H9 (cell line): ENCODE results near the gene EPSTI1. TPM values are rescaled to one million over a fixed set of nuclear protein-coding genes. Genes with fewer than 3 reads are reported as not detected.

ENCODE experiments used
- DNase-seq: peaks from one replicate; pipeline ENCODE4 v3.0.0-alpha.2; 2017
- H2AFZ ChIP-seq: one replicate; pipeline ENCODE4 v1.6.1; 2013; ENCODE audit warnings: mild to moderate bottlenecking, low read length, control low read depth, moderate library complexity
- H2AK5ac ChIP-seq: 2 replicates; pipeline ENCODE4 v1.6.1; 2013; ENCODE audit warnings: low read length, control low read depth, mixed read lengths; ENCODE audit not compliant: insufficient read length
- H2BK120ac ChIP-seq: one replicate; pipeline ENCODE4 v1.6.1; 2013; ENCODE audit warnings: low read depth, mild to moderate bottlenecking, low read length, control low read depth, inconsistent platforms; ENCODE audit not compliant: poor library complexity, severe bottlenecking
- H2BK12ac ChIP-seq: 2 replicates; pipeline ENCODE4 v1.6.1; 2013; ENCODE audit warnings: low read length, control low read depth, mixed read lengths, low read depth; ENCODE audit not compliant: insufficient read length
- H2BK15ac ChIP-seq: 2 replicates; pipeline ENCODE4 v1.6.1; 2013; ENCODE audit warnings: low read depth, low read length, control low read depth
- H2BK20ac ChIP-seq: one replicate; pipeline ENCODE4 v1.6.1; 2013; ENCODE audit warnings: low read depth, mild to moderate bottlenecking, low read length, control low read depth, inconsistent platforms; ENCODE audit not compliant: poor library complexity, severe bottlenecking
- H2BK5ac ChIP-seq: 2 replicates; pipeline ENCODE4 v1.6.1; 2013; ENCODE audit warnings: low read length, control low read depth, mixed read lengths; ENCODE audit not compliant: insufficient read length
- H3K14ac ChIP-seq: 2 replicates; pipeline ENCODE4 v1.6.1; 2013; ENCODE audit warnings: low read length, control low read depth; ENCODE audit not compliant: insufficient read depth
- H3K18ac ChIP-seq: 2 replicates; pipeline ENCODE4 v1.6.1; 2013; ENCODE audit warnings: low read depth, mild to moderate bottlenecking, mixed read lengths, low read length, control low read depth; ENCODE audit not compliant: insufficient read length
- H3K23ac ChIP-seq: 2 replicates; pipeline ENCODE4 v1.6.1; 2013; ENCODE audit warnings: low read length, control low read depth, mixed read lengths, low read depth; ENCODE audit not compliant: insufficient read length
- H3K23me2 ChIP-seq: 2 replicates; pipeline ENCODE4 v1.6.1; 2013; ENCODE audit warnings: low read depth, mild to moderate bottlenecking, mixed read lengths, low read length, control low read depth; ENCODE audit not compliant: insufficient read length, poor library complexity, severe bottlenecking
- H3K27ac ChIP-seq: 2 replicates; pipeline ENCODE4 v1.5.1; 2013; ENCODE audit warnings: low read length, control low read depth, mixed read lengths, low read depth; ENCODE audit not compliant: insufficient read length
- H3K27me3 ChIP-seq: 2 replicates; pipeline ENCODE4 v1.6.1; 2013; ENCODE audit warnings: low read length, control low read depth, inconsistent platforms; ENCODE audit not compliant: insufficient read depth
- H3K4ac ChIP-seq: 2 replicates; pipeline ENCODE4 v1.6.1; 2013; ENCODE audit warnings: low read depth, mild to moderate bottlenecking, control low read depth, inconsistent platforms, low read length, moderate library complexity
- H3K4me1 ChIP-seq: 2 replicates; pipeline ENCODE4 v1.6.1; 2013; ENCODE audit warnings: low read length, control low read depth, inconsistent platforms; ENCODE audit not compliant: insufficient read depth
- H3K4me2 ChIP-seq: 2 replicates; pipeline ENCODE4 v1.6.1; 2013; ENCODE audit warnings: low read length, control low read depth, mixed read lengths; ENCODE audit not compliant: insufficient read length, insufficient read depth
- H3K56ac ChIP-seq: 2 replicates; pipeline ENCODE4 v1.6.1; 2013; ENCODE audit warnings: low read depth, mild to moderate bottlenecking, mixed read lengths, low read length, control low read depth; ENCODE audit not compliant: insufficient read length
- H3K79me1 ChIP-seq: 2 replicates; pipeline ENCODE4 v1.6.1; 2013; ENCODE audit warnings: low read depth, mild to moderate bottlenecking, moderate library complexity, low read length, control low read depth, inconsistent platforms; ENCODE audit not compliant: insufficient read depth, poor library complexity, severe bottlenecking
- H3K79me2 ChIP-seq: 2 replicates; pipeline ENCODE4 v1.6.1; 2013; ENCODE audit warnings: low read length, control low read depth, inconsistent platforms; ENCODE audit not compliant: insufficient read depth
- H3K9ac ChIP-seq: 2 replicates; pipeline ENCODE4 v1.6.1; 2013; ENCODE audit warnings: low read length, control low read depth, mixed read lengths; ENCODE audit not compliant: insufficient read length; ENCODE audit errors: extremely low read depth
- H3K9me3 ChIP-seq: one replicate; pipeline ENCODE4 v1.6.1; 2013; ENCODE audit warnings: low read depth, low read length, inconsistent platforms; ENCODE audit not compliant: control insufficient read depth
- H3T11ph ChIP-seq: one replicate; pipeline ENCODE4 v1.6.1; 2013; ENCODE audit warnings: mild to moderate bottlenecking, low read length, control low read depth, inconsistent platforms
- H4K20me1 ChIP-seq: one replicate; pipeline ENCODE4 v1.6.1; 2013; ENCODE audit not compliant: control insufficient read depth, insufficient read length, insufficient read depth
- H4K5ac ChIP-seq: 2 replicates; pipeline ENCODE4 v1.6.1; 2013; ENCODE audit warnings: low read depth, mild to moderate bottlenecking, mixed read lengths, low read length, control low read depth; ENCODE audit not compliant: insufficient read length
- H4K8ac ChIP-seq: replicated peaks from 2 replicates; pipeline ENCODE4 v1.6.1; 2013; ENCODE audit warnings: low read length, control low read depth, mixed read lengths, low read depth; ENCODE audit not compliant: insufficient read length
- H4K91ac ChIP-seq: 2 replicates; pipeline ENCODE4 v1.6.1; 2013; ENCODE audit warnings: low read depth, mild to moderate bottlenecking, moderate library complexity, mixed read lengths, low read length, control low read depth; ENCODE audit not compliant: insufficient read length
- H3K27ac Mint-ChIP-seq, 3 experiments: 2 replicates in 2 of 3; 3 replicates in 1 of 3; pipeline ENCODE4 v1.8.0; 2020 to 2021; ENCODE audit warnings: mixed read lengths in 3 of 3, mild to moderate bottlenecking in 1 of 3, moderate library complexity in 1 of 3
- H3K27me3 Mint-ChIP-seq: 2 replicates; pipeline ENCODE4 v1.8.0; 2021; ENCODE audit warnings: low read depth, mild to moderate bottlenecking, moderate library complexity, mixed read lengths
- H3K36me3 Mint-ChIP-seq, 3 experiments: 2 replicates in 2 of 3; 3 replicates in 1 of 3; pipeline ENCODE4 v1.8.0; 2020 to 2021; ENCODE audit warnings: low read depth in 3 of 3, mixed read lengths in 3 of 3; ENCODE audit not compliant: insufficient read depth in 1 of 3
- H3K4me1 Mint-ChIP-seq, 2 experiments: 2 replicates each; pipeline ENCODE4 v1.8.0; 2020; ENCODE audit warnings: mixed read lengths in 2 of 2
- H3K4me3 Mint-ChIP-seq, 2 experiments: 2 replicates in 1 of 2; 3 replicates in 1 of 2; pipeline ENCODE4 v1.8.0; 2020 to 2021; ENCODE audit warnings: mild to moderate bottlenecking in 2 of 2, mixed read lengths in 2 of 2, moderate library complexity in 1 of 2
- H3K9me3 Mint-ChIP-seq, 2 experiments: 2 replicates in 1 of 2; 3 replicates in 1 of 2; pipeline ENCODE4 v1.8.0; 2020; ENCODE audit warnings: mild to moderate bottlenecking in 2 of 2, mixed read lengths in 2 of 2, moderate library complexity in 1 of 2
- WGBS: extraction: QIAGEN DNeasy Blood & Tissue Kit; methylation state at CpG from one replicate; pipeline ENCODE4 v1.1.7; 2013; ENCODE audit warnings: missing lambda C conversion rate, low lambda C conversion rate, mixed read lengths; ENCODE audit not compliant: insufficient read length; ENCODE audit errors: extremely low coverage; 5-methylcytosine and 5-hydroxymethylcytosine counted together
- total RNA-seq: library from RNA; stranded (reverse); gene quantifications from 2 replicates; pipeline ENCODE4 v1.2.1, GENCODE V29; 2021
- TF ChIP-seq, protein P1 (sequence below): fragments of 200-600 bp; sonication (generic); conservative IDR thresholded peaks from 3 replicates; pipeline ENCODE4 v1.8.0; 2021; ENCODE audit warnings: antibody characterized with exemption, mild to moderate bottlenecking

The EPSTI1 gene
- total RNA-seq, 1 experiment from 2014 or later: 0.70 TPM

DNA sequence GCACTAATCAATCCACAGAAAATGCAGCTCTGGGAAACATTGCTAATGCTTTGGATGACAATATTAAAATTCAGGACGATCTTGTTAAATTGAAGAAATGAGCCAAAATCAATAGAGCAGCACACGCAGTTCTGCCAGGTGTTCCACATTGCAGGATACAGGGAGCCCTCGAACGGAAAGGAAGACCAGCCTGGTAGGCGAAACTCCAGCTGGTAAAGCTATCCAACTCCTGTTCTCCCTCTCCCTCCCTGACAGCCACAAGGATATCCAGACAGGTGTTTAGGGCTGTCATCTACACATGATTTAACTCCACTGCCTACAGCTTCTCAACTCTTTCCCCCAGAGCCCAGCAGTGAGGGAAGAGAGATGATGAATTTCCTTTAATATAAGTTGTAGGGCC, 67.7 kb downstream of the EPSTI1 start:
- Mint-ChIP-seq H3K27me3 (peaks cover 1% of the 10 kb centered on the region; the same call in 1 of the 2 replicates), H3K9me3 (peaks cover 0 to 4% of the 10 kb centered on the region in 2 experiments; a peak in 1 of 5 replicates), H3K36me3 (no peaks in the 10 kb centered on the region), H3K27ac (no peak overlapping the region), H3K4me1 (no peaks in the 10 kb centered on the region; a peak in 1 of 4 replicates), H3K4me3 (no peak overlapping the region)
- Histone ChIP-seq H4K5ac (no peak overlapping the region), H4K8ac (no peak overlapping the region), H4K20me1 (no peaks in the 10 kb centered on the region), H3K27ac (no peak overlapping the region), H3K4me1 (no peaks in the 10 kb centered on the region; the same call in 1 of the 2 replicates), H3K23me2 (no peaks in the 10 kb centered on the region), H3K56ac (no peak overlapping the region), H3K27me3 (no peaks in the 10 kb centered on the region), H3K18ac (no peak overlapping the region), H2AFZ (no peak overlapping the region), H3K79me2 (no peaks in the 10 kb centered on the region), H2BK120ac (no peak overlapping the region), H2BK15ac (no peak overlapping the region), H3K79me1 (no peaks in the 10 kb centered on the region), H2BK5ac (no peak overlapping the region), H3K4me2 (no peak overlapping the region), H4K91ac (no peak overlapping the region), H3K4ac (no peak overlapping the region), H3K23ac (no peak overlapping the region), H3K9me3 (no peaks in the 10 kb centered on the region), H3K14ac (no peak overlapping the region), H3K9ac (no peak overlapping the region), H2BK20ac (no peak overlapping the region), H2AK5ac (no peak overlapping the region), H2BK12ac (no peak overlapping the region), H3T11ph (no peak overlapping the region)
- TF ChIP-seq, protein P1, sequence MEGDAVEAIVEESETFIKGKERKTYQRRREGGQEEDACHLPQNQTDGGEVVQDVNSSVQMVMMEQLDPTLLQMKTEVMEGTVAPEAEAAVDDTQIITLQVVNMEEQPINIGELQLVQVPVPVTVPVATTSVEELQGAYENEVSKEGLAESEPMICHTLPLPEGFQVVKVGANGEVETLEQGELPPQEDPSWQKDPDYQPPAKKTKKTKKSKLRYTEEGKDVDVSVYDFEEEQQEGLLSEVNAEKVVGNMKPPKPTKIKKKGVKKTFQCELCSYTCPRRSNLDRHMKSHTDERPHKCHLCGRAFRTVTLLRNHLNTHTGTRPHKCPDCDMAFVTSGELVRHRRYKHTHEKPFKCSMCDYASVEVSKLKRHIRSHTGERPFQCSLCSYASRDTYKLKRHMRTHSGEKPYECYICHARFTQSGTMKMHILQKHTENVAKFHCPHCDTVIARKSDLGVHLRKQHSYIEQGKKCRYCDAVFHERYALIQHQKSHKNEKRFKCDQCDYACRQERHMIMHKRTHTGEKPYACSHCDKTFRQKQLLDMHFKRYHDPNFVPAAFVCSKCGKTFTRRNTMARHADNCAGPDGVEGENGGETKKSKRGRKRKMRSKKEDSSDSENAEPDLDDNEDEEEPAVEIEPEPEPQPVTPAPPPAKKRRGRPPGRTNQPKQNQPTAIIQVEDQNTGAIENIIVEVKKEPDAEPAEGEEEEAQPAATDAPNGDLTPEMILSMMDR: no peak
- no peak for DNase-seq
- WGBS: no CpG with 5 or more reads among the region's 5 CpGs
